ENCODE data around the gene CD37. TPM values are rescaled to one million over a fixed set of nuclear protein-coding genes. Genes with fewer than 3 reads are reported as not detected.

The CD37 gene
- total and polyA plus RNA-seq, 10 of the 15 experiments (the other 5 are each of a cell fraction or from before 2014, with no cell fraction given) = 34.1 to 359 (median 108) TPM

GRCh38 chr19:49336482-49337266 lies 1.5 kb downstream of the CD37 start:
- ATAC-seq (no peak), FAIRE-seq (no peak), DNase-seq (ENCODE audit: low read depth, low spot score) (no peak)
- peaks cover 54% of the 10 kb centered on the region for H3K4me1 ChIP-seq (ENCODE audit: control insufficient read depth, insufficient read depth, low read length)
- H3K79me2 ChIP-seq (ENCODE audit: control insufficient read depth, insufficient read depth, low read length) = peaks cover 43% of the 10 kb centered on the region
- TF ChIP-seq PKNOX1 (IDR thresholded peaks at IDR 0.05) (no peak), E4F1 (IDR thresholded peaks at IDR 0.05; ENCODE audit: borderline replicate concordance, partially characterized antibody) (no peak), PAX8 (IDR thresholded peaks at IDR 0.05) (no peak), HDGF (IDR thresholded peaks at IDR 0.05) (no peak), RELB (IDR thresholded peaks at IDR 0.05; ENCODE audit: low read depth) (no peak), ZSCAN29 (IDR thresholded peaks at IDR 0.05) (no peak), DPF2 (IDR thresholded peaks at IDR 0.05) (no peak), PRDM15 (CRISPR knock-in tag; IDR thresholded peaks at IDR 0.05) (no peak), CREM (IDR thresholded peaks at IDR 0.05; ENCODE audit: low read depth) (no peak), SREBF1 (IDR thresholded peaks at IDR 0.05; ENCODE audit: low read length) (no peak)
- H2AFZ ChIP-seq (ENCODE audit: control insufficient read depth, low read depth, low read length) = no peak overlapping the region
- peak overlapping the region; percentile 99 for H3K4me2 ChIP-seq (ENCODE audit: control insufficient read depth, insufficient read depth)
- in situ Hi-C loops (cut with MboI) (no loop called here), intact Hi-C loops (cut with micrococcal nuclease; ENCODE audit: unreplicated experiment) (no loop called here)
- ChIA-PET POLR2A (interaction anchor here (0.5 to 3.5 kb wide), 5 partner anchors 10 to 454 kb away, joined by 3 to 24 read pairs (median 4); partner anchors contain the start of genes ALDH16A1, GYS1, PIH1D1 and RUVBL2), CTCF (interaction anchor here (0.6 to 2.6 kb wide), 5 partner anchors 9 to 134 kb away, joined by 4 to 15 read pairs (median 4); no protein-coding TSS in a partner anchor), RAD21 (ENCODE audit: unreplicated experiment) (interaction anchor here (0.8 to 1.5 kb wide), 3 partner anchors 18 to 304 kb away, joined by 3 to 4 read pairs (median 3); partner anchors contain the start of gene RRAS), SMC1A (ENCODE audit: uncharacterized antibody, unreplicated experiment) (interaction anchor here (0.5 to 0.9 kb wide), 3 partner anchors 10 to 152 kb away, joined by 3 to 5 read pairs (median 3); partner anchors contain the start of gene SLC6A16)
- H4K20me1 ChIP-seq (ENCODE audit: control insufficient read depth, insufficient read depth) = no peaks in the 10 kb centered on the region
- 50% methylated on average over 9 of the region's 10 CpGs for WGBS (ENCODE audit: insufficient coverage, insufficient replicate concordance, low lambda C conversion rate, missing lambda C conversion rate)
- H3K9me3 ChIP-seq (replicated peaks; ENCODE audit: control insufficient read depth, insufficient read depth, low read length) = no peaks in the 10 kb centered on the region
- peak overlapping the region; percentile 94 for H3K9ac ChIP-seq (ENCODE audit: control insufficient read depth, insufficient read depth, low read length)
- H3K36me3 ChIP-seq (ENCODE audit: control insufficient read depth in 2 of 2, insufficient read depth in 2 of 2, low read length in 1 of 2) = peaks cover 0 to 3% of the 10 kb centered on the region in 2 experiments; a peak in 1 of 4 replicates
- no TSS peak for BruUV-seq (replicated peaks)
- H3K4me3 ChIP-seq = peak overlapping the region; percentile 86
- no peaks in the 10 kb centered on the region for H3K27me3 ChIP-seq (replicated peaks in 1 of 2; ENCODE audit: control insufficient read depth in 2 of 2, insufficient read depth in 2 of 2, low read length in 1 of 2)
- H3K27ac ChIP-seq (ENCODE audit: control insufficient read depth, insufficient read depth) = peak overlapping the region; percentile 98

Data from GM12878 (cell line).